Measurements from ENCODE around the gene PHYHD1.

GRCh38 chr9:128893354-128893753 lies 27.4 kb upstream of the PHYHD1 start:
- TF ChIP-seq EZH2phosphoT487 (IDR thresholded peaks at IDR 0.05; ENCODE audit: low read depth, severe bottlenecking, unreplicated experiment) = no peak
- TF ChIP-seq, protein P1, sequence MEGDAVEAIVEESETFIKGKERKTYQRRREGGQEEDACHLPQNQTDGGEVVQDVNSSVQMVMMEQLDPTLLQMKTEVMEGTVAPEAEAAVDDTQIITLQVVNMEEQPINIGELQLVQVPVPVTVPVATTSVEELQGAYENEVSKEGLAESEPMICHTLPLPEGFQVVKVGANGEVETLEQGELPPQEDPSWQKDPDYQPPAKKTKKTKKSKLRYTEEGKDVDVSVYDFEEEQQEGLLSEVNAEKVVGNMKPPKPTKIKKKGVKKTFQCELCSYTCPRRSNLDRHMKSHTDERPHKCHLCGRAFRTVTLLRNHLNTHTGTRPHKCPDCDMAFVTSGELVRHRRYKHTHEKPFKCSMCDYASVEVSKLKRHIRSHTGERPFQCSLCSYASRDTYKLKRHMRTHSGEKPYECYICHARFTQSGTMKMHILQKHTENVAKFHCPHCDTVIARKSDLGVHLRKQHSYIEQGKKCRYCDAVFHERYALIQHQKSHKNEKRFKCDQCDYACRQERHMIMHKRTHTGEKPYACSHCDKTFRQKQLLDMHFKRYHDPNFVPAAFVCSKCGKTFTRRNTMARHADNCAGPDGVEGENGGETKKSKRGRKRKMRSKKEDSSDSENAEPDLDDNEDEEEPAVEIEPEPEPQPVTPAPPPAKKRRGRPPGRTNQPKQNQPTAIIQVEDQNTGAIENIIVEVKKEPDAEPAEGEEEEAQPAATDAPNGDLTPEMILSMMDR (IDR thresholded peaks at IDR 0.05; ENCODE audit: poor library complexity) = no peak

Data from hepatocyte (in vitro differentiated cells).